ENCODE results near the gene SLCO2B1. TPM values are rescaled to one million over a fixed set of nuclear protein-coding genes. Genes with fewer than 3 reads are reported as not detected.

The SLCO2B1 gene
- total RNA-seq, 2 donors from 2014 or later, result 37.6 to 50.3 TPM

DNA sequence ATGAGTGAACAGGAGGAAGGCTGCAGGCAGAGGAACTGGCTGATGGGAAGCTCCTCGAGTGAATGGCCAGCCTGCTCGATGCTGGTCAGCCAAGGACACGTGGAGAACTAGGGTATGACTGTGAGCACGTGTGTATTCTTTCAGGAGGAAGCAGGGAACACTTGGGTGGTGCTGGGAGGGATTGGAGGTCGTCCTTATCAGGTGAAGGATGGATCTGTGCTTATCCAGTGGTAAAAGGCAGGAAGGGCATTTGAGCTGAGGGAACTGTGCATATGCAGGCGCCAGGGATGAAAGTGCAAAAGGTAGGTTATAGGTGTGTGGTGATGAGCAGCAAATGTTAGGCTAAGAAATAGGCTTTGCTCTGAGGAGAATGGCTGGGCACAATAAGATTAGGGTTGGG lies 9.7 kb upstream of the SLCO2B1 start:
- H3K9me3 ChIP-seq, result no peaks in the 10 kb centered on the region
- H3K27ac ChIP-seq, result no peak overlapping the region
- DNase-seq, result no peak
- peaks cover 6% of the 10 kb centered on the region for H3K4me1 ChIP-seq
- intact Hi-C loops (cut with DNase I), result loop anchor here (2.0 to 5.0 kb wide), 3 partner anchors 100 to 209 kb away; partner anchors contain the start of gene TPBGL
- no peaks in the 10 kb centered on the region for H3K36me3 ChIP-seq
- no peak overlapping the region for H3K4me3 ChIP-seq
- TF ChIP-seq, protein P1, sequence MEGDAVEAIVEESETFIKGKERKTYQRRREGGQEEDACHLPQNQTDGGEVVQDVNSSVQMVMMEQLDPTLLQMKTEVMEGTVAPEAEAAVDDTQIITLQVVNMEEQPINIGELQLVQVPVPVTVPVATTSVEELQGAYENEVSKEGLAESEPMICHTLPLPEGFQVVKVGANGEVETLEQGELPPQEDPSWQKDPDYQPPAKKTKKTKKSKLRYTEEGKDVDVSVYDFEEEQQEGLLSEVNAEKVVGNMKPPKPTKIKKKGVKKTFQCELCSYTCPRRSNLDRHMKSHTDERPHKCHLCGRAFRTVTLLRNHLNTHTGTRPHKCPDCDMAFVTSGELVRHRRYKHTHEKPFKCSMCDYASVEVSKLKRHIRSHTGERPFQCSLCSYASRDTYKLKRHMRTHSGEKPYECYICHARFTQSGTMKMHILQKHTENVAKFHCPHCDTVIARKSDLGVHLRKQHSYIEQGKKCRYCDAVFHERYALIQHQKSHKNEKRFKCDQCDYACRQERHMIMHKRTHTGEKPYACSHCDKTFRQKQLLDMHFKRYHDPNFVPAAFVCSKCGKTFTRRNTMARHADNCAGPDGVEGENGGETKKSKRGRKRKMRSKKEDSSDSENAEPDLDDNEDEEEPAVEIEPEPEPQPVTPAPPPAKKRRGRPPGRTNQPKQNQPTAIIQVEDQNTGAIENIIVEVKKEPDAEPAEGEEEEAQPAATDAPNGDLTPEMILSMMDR (IDR thresholded peaks at IDR 0.05), result no peak
- no peak overlapping the region for H3K9ac ChIP-seq (ENCODE audit: low read depth in 2 of 2, low read length in 2 of 2)
- H3K27me3 ChIP-seq, result no peaks in the 10 kb centered on the region

DNA sequence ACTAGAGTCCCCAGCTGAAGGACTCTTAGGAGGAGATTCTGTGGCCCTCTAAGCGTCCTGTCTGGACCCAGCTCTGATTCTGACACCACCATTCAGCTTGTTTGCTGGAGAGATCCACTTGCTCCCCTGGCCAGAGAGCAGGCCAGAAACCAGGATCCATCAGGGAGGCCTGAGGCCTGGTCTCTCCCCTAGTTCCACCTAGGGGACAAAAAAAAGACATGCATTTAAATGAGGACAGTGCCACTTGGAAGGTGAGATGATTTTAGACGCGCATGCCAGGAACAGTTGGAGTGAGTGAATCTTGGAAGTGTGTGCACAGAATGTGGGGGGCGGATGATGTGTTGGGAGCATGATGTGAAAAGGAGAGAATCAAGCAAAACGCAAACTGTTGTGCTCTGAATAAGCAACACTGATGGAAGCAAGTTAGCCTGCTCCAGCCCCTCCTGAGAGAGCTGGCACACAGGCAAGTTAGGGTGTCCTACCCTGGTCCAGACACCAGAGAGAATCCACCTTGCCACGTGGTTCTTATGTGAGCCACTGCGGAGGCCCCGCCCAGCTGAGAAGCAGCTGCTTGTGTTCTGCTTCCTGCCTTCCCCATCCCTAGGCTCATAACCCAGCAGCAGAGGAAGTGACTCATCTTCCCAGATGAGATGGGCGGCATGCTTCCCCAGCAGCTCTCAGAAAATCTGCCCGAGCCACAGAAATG lies 8.0 kb upstream of the SLCO2B1 start:
- H3K27me3 ChIP-seq, result no peaks in the 10 kb centered on the region
- intact Hi-C loops (cut with DNase I), result loop anchor here (1.0 to 5.0 kb wide), 3 partner anchors 62 to 211 kb away; no protein-coding TSS in a partner anchor
- H3K4me3 ChIP-seq, result no peak overlapping the region
- peaks cover 6% of the 10 kb centered on the region for H3K4me1 ChIP-seq
- TF ChIP-seq, protein P1 (IDR thresholded peaks at IDR 0.05), result no peak
- H3K36me3 ChIP-seq, result no peaks in the 10 kb centered on the region
- peak overlapping the region in 1 of 2 donors; percentile 4 for H3K9ac ChIP-seq (ENCODE audit: low read depth in 2 of 2, low read length in 2 of 2)
- peak overlapping the region; percentile 46 for H3K27ac ChIP-seq
- no peaks in the 10 kb centered on the region for H3K9me3 ChIP-seq
- DNase-seq, result peak; percentile 76

DNA sequence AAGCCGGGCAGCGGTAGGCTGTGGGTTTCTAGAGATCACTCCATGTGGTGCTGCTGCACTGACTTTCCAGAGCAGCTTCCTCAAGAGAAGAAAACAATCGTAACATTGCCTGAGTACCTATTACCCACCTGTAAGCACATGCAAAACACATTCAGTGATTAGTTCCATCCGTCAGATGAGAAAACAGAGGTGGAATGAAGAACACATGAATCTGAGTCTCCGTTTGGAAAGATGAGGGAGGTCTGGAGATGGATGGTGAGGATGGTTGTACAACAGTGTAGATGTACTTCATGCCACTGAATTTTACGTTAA lies 7.5 kb upstream of the SLCO2B1 start:
- intact Hi-C loops (cut with DNase I), result loop anchor here (1.0 to 5.0 kb wide), 3 partner anchors 62 to 211 kb away; no protein-coding TSS in a partner anchor
- DNase-seq, result no peak
- Histone ChIP-seq H3K9ac (ENCODE audit: low read depth in 2 of 2, low read length in 2 of 2) (no peak overlapping the region), H3K9me3 (no peaks in the 10 kb centered on the region), H3K27ac (peak overlapping the region; percentile 46), H3K4me3 (no peak overlapping the region), H3K36me3 (no peaks in the 10 kb centered on the region), H3K4me1 (peaks cover 6% of the 10 kb centered on the region), H3K27me3 (no peaks in the 10 kb centered on the region)
- TF ChIP-seq, protein P1 (IDR thresholded peaks at IDR 0.05), result no peak

DNA sequence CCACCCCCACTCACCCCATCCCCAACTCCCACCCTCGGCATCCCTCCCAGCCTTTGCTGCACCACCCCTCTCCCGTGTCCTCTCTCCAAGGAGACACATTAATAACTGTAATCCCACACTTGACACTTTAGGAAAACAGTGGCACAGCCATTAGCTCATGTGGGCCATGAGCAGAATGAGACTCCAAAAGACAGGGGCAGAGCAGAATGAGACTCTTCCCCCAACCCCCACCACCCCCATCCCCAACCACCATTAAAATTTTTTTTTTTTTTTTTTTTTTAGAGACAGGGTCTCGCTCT lies 6.2 kb upstream of the SLCO2B1 start:
- H3K9me3 ChIP-seq, result no peaks in the 10 kb centered on the region
- intact Hi-C loops (cut with DNase I), result loop anchor here (5.0 kb wide), 2 partner anchors 122 to 212 kb away; no protein-coding TSS in a partner anchor
- H3K36me3 ChIP-seq, result no peaks in the 10 kb centered on the region
- H3K27me3 ChIP-seq, result no peaks in the 10 kb centered on the region
- DNase-seq, result no peak
- no peak overlapping the region for H3K27ac ChIP-seq
- peak overlapping the region in 1 of 2 donors; percentile 29 for H3K9ac ChIP-seq (ENCODE audit: low read depth in 2 of 2, low read length in 2 of 2)
- H3K4me3 ChIP-seq, result no peak overlapping the region
- TF ChIP-seq, protein P1 (IDR thresholded peaks at IDR 0.05), result peak; percentile 0
- peaks cover 8% of the 10 kb centered on the region for H3K4me1 ChIP-seq

DNA sequence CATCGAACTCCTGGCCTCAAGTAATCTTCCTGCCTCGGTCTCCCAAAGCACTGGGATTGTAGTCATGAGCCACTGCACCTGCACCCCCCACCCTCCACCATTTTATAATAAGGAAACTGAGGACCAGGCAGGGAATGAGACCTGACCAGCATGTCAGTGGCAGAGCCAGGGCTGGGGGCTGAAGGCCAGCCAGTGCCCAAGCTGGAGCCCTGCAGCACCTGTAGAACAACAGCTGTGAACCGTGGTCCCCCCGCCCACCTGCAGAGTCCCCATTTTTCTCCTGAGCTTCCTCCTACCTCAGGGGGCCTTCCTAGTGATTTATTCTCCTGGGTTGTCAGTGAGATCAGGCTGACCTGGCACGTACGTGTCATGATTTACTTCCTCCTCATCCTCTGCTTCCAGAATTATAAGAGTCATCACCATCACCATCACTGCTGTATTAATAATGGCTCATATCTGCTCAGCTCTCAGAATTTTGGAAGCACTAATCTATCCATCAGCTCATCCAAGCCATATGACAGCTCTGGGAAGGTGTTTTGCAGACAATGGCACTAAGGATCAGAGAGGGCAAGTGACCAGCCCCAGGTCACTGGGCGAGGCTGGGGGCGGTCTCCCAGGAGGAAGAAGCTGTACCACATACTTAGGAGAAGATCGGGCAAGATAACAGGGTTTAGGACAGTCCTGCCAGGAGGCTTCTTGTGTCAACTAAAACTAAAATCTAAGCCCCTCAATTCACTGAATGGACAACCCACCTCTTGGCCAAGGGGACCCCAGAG lies 5.5 kb upstream of the SLCO2B1 start:
- H3K9ac ChIP-seq (ENCODE audit: low read depth in 2 of 2, low read length in 2 of 2), result peak overlapping the region in 1 of 2 donors; percentile 0
- intact Hi-C loops (cut with DNase I), result no loop called here
- no peak for DNase-seq
- no peak overlapping the region for H3K27ac ChIP-seq
- TF ChIP-seq, protein P1 (IDR thresholded peaks at IDR 0.05), result no peak
- no peak overlapping the region for H3K4me3 ChIP-seq
- H3K36me3 ChIP-seq, result no peaks in the 10 kb centered on the region
- H3K27me3 ChIP-seq, result no peaks in the 10 kb centered on the region
- peaks cover 15% of the 10 kb centered on the region for H3K4me1 ChIP-seq
- H3K9me3 ChIP-seq, result no peaks in the 10 kb centered on the region
